GM10847 (cell line): ENCODE results near the gene BLNK.

ENCODE experiments used
- POLR2A ChIP-seq: IDR thresholded peaks from 2 replicates; pipeline ENCODE4 v1.6.1; 2011; ENCODE audit not compliant: insufficient read length; ENCODE audit errors: extremely low read depth

The BLNK gene

GRCh38 chr10:96272316-96273280, 1.2 kb upstream of the BLNK start:
- TF ChIP-seq POLR2A, result no peak

- no peak for TF ChIP-seq POLR2A
Observed at GRCh38 chr10:96270571-96270970, 798 bp downstream of the BLNK start.

- TF ChIP-seq POLR2A, result no peak
Observed at GRCh38 chr10:96269438-96270300, 1.7 kb downstream of the BLNK start.

GRCh38 chr10:96268341-96268909, 2.9 kb downstream of the BLNK start:
- no peak for TF ChIP-seq POLR2A

GRCh38 chr10:96267234-96267705, 4.1 kb downstream of the BLNK start:
- no peak for TF ChIP-seq POLR2A

GRCh38 chr10:96266118-96266770, 5.1 kb downstream of the BLNK start:
- TF ChIP-seq POLR2A, result no peak

- TF ChIP-seq POLR2A, result no peak
Observed at GRCh38 chr10:96264938-96265337, 6.4 kb downstream of the BLNK start.

- TF ChIP-seq POLR2A, result no peak
Observed at GRCh38 chr10:96263669-96264068, 7.7 kb downstream of the BLNK start.

- TF ChIP-seq POLR2A, result no peak
Observed at GRCh38 chr10:96263176-96263575, 8.2 kb downstream of the BLNK start.

GRCh38 chr10:96261930-96262329, 9.4 kb downstream of the BLNK start:
- TF ChIP-seq POLR2A, result no peak

GRCh38 chr10:96261132-96261531, 10.2 kb downstream of the BLNK start:
- no peak for TF ChIP-seq POLR2A

GRCh38 chr10:96260014-96260413, 11.4 kb downstream of the BLNK start:
- no peak for TF ChIP-seq POLR2A

- TF ChIP-seq POLR2A, result no peak
Observed at GRCh38 chr10:96259150-96259549, 12.2 kb downstream of the BLNK start.

- TF ChIP-seq POLR2A, result no peak
Observed at GRCh38 chr10:96257944-96258343, 13.4 kb downstream of the BLNK start.

GRCh38 chr10:96255549-96256333, 15.6 kb downstream of the BLNK start:
- no peak for TF ChIP-seq POLR2A

- no peak for TF ChIP-seq POLR2A
Observed at GRCh38 chr10:96254976-96255375, 16.4 kb downstream of the BLNK start.
